ENCODE data around the gene PCDHA7.
A peak's percentile ranks its signal among the peaks of the same experiment; 100 is the strongest.
"Not testable (repeated sequence)": the region's sequence is repeated elsewhere in the genome, so short reads cannot be mapped to it uniquely, and the experiment has no call there.

The PCDHA7 gene

GRCh38 chr5:140868721-140869554 is 34.9 kb downstream of the PCDHA7 start, which contains the start of gene PCDHA11:
Gene PCDHA11 (plus strand): TSS chr5:140868957. CDS start chr5:140869104, 147 bp downstream.
- peak; percentile 8 for DNase-seq

- no peak for DNase-seq
Observed at GRCh38 chr5:140869555-140869886, 35.5 kb downstream of the PCDHA7 start.

- DNase-seq: no peak
Observed at GRCh38 chr5:140870221-140871201, 36.4 kb downstream of the PCDHA7 start.

GRCh38 chr5:140875085-140876065 is 41.3 kb downstream of the PCDHA7 start, which contains the start of gene PCDHA12:
Gene PCDHA12 (plus strand): TSS chr5:140875308. CDS start chr5:140875473, 165 bp downstream.
- no peak for DNase-seq

GRCh38 chr5:140876541-140877261 is 42.6 kb downstream of the PCDHA7 start:
- DNase-seq: not testable (repeated sequence)

GRCh38 chr5:140877262-140877581 is 43.2 kb downstream of the PCDHA7 start:
- no peak for DNase-seq

GRCh38 chr5:140881889-140882590 is 48.0 kb downstream of the PCDHA7 start, which contains the start of gene PCDHA13:
Gene PCDHA13 (plus strand): TSS chr5:140882124. CDS start chr5:140882269, 145 bp downstream.
- no peak for DNase-seq

- DNase-seq: no peak
Observed at GRCh38 chr5:140882591-140882899, 48.5 kb downstream of the PCDHA7 start.

GRCh38 chr5:140883373-140883772 is 49.3 kb downstream of the PCDHA7 start:
- DNase-seq: no peak

GRCh38 chr5:140883927-140884697 is 50.0 kb downstream of the PCDHA7 start:
- DNase-seq: no peak

Data from fibroblast of skin of back (primary cell).